WTC11 (cell line): Measurements from ENCODE around the gene SYTL1. TPM values are rescaled to one million over a fixed set of nuclear protein-coding genes. Genes with fewer than 3 reads are reported as not detected.

Source experiments
- ATAC-seq: fragments of 200-7000 bp; cut with Tn5 transposase; 2 replicates; pipeline ENCODE4 v1.10.0; 2021; ENCODE audit warnings: mild to moderate bottlenecking, moderate library complexity
- CTCF ChIA-PET: fragments of 300-600 bp; sonication (Branson Sonifier 250); formaldehyde crosslinking; loops from one replicate; lab custom pipeline; 2021; ENCODE audit warnings: antibody characterized with exemption; lab: Charles Lee
- POLR2A ChIA-PET: fragments of 350-600 bp; sonication (Branson Sonifier 250); formaldehyde crosslinking; loops from one replicate; lab custom pipeline; 2021; ENCODE audit warnings: antibody characterized with exemption; lab: Charles Lee
- DNase-seq: peaks from one replicate; pipeline ENCODE4 v3.0.0; 2021; ENCODE audit warnings: low spot score
- H3K27ac Mint-ChIP-seq: 2 replicates; pipeline ENCODE4 v1.8.0; 2021; ENCODE audit warnings: mixed read lengths
- H3K27me3 Mint-ChIP-seq: 2 replicates; pipeline ENCODE4 v1.8.0; 2021; ENCODE audit warnings: low read depth, mild to moderate bottlenecking, moderate library complexity, mixed read lengths
- H3K36me3 Mint-ChIP-seq: 2 replicates; pipeline ENCODE4 v1.8.0; 2021; ENCODE audit warnings: mixed read lengths
- H3K4me1 Mint-ChIP-seq: 2 replicates; pipeline ENCODE4 v1.8.0; 2022; ENCODE audit warnings: mixed read lengths
- H3K4me3 Mint-ChIP-seq: 2 replicates; pipeline ENCODE4 v1.8.0; 2021; ENCODE audit warnings: mild to moderate bottlenecking, moderate library complexity, mixed read lengths
- H3K9me3 Mint-ChIP-seq: 2 replicates; pipeline ENCODE4 v1.8.0; 2021; ENCODE audit warnings: mixed read lengths
- FOXJ3 ChIP-seq: sonication (generic); formaldehyde crosslinking; IDR thresholded peaks from 2 replicates; pipeline ENCODE4 v1.9.0; 2021; ENCODE audit warnings: missing genetic modification reagents, mild to moderate bottlenecking, borderline replicate concordance
- FOXP1 ChIP-seq: sonication (generic); formaldehyde crosslinking; IDR thresholded peaks from 2 replicates; pipeline ENCODE4 v1.8.0; 2022; ENCODE audit warnings: missing genetic modification reagents, mild to moderate bottlenecking, moderate library complexity, borderline replicate concordance
- HMGA2 ChIP-seq: fragments of 250-450 bp; sonication (Bioruptor Pico); IDR thresholded peaks from 2 replicates; pipeline ENCODE4 v1.4.0; 2021; ENCODE audit warnings: mild to moderate bottlenecking, moderate library complexity
- IRF2 ChIP-seq: sonication (generic); formaldehyde crosslinking; IDR thresholded peaks from 2 replicates; pipeline ENCODE4 v1.8.0; 2022; ENCODE audit warnings: low read depth, missing genetic modification reagents, borderline replicate concordance
- JUN ChIP-seq: sonication (generic); formaldehyde crosslinking; IDR thresholded peaks from 2 replicates; pipeline ENCODE4 v1.8.0; 2023; ENCODE audit warnings: mild to moderate bottlenecking, missing genetic modification reagents
- KAT7 ChIP-seq: sonication (generic); formaldehyde crosslinking; IDR thresholded peaks from 2 replicates; pipeline ENCODE4 v1.8.1; 2023; ENCODE audit warnings: missing genetic modification reagents, mild to moderate bottlenecking, borderline replicate concordance
- MAX ChIP-seq: sonication (generic); formaldehyde crosslinking; IDR thresholded peaks from 2 replicates; pipeline ENCODE4 v1.8.0; 2022; ENCODE audit warnings: mild to moderate bottlenecking, missing genetic modification reagents
- MLX ChIP-seq: sonication (generic); formaldehyde crosslinking; IDR thresholded peaks from 2 replicates; pipeline ENCODE4 v1.8.1; 2023; ENCODE audit warnings: mild to moderate bottlenecking, missing genetic modification reagents, moderate library complexity
- MXD4 ChIP-seq: fragments of 250-450 bp; sonication (Bioruptor Pico); IDR thresholded peaks from 2 replicates; pipeline ENCODE4 v1.8.0; 2021; ENCODE audit warnings: mild to moderate bottlenecking, moderate library complexity, borderline replicate concordance
- NFE2L1 ChIP-seq: sonication (generic); formaldehyde crosslinking; IDR thresholded peaks from 2 replicates; pipeline ENCODE4 v1.8.1; 2023; ENCODE audit warnings: missing genetic modification reagents
- RORB ChIP-seq: fragments of 250-450 bp; sonication (Bioruptor Pico); IDR thresholded peaks from 2 replicates; pipeline ENCODE4 v1.9.0; 2021; ENCODE audit warnings: mild to moderate bottlenecking
- TEAD1 ChIP-seq: sonication (generic); formaldehyde crosslinking; IDR thresholded peaks from 2 replicates; pipeline ENCODE4 v1.8.0; 2022; ENCODE audit warnings: mild to moderate bottlenecking, missing genetic modification reagents
- ZNF121 ChIP-seq: sonication (generic); formaldehyde crosslinking; IDR thresholded peaks from 2 replicates; pipeline ENCODE4 v1.8.0; 2023; ENCODE audit warnings: missing genetic modification reagents
- ZNF219 ChIP-seq: sonication (generic); formaldehyde crosslinking; IDR thresholded peaks from 2 replicates; pipeline ENCODE4 v1.8.0; 2023; ENCODE audit warnings: missing genetic modification reagents, mild to moderate bottlenecking, borderline replicate concordance
- ZNF232 ChIP-seq: sonication (generic); formaldehyde crosslinking; IDR thresholded peaks from 2 replicates; pipeline ENCODE4 v1.8.0; 2022; ENCODE audit warnings: mild to moderate bottlenecking, missing genetic modification reagents
- ZNF317 ChIP-seq: sonication (generic); formaldehyde crosslinking; IDR thresholded peaks from 2 replicates; pipeline ENCODE4 v1.8.1; 2023; ENCODE audit warnings: low read depth, mild to moderate bottlenecking, moderate library complexity, missing genetic modification reagents, borderline replicate concordance
- ZNF396 ChIP-seq: fragments of 250-450 bp; sonication (Bioruptor Pico); IDR thresholded peaks from 2 replicates; pipeline ENCODE4 v1.8.0; 2021; ENCODE audit warnings: mild to moderate bottlenecking, moderate library complexity, borderline replicate concordance
- ZNF423 ChIP-seq: fragments of 250-450 bp; sonication (Bioruptor Pico); IDR thresholded peaks from 2 replicates; pipeline ENCODE4 v2.1.2; 2022; ENCODE audit warnings: mild to moderate bottlenecking, moderate library complexity
- ZNF671 ChIP-seq: fragments of 250-450 bp; sonication (Bioruptor Pico); IDR thresholded peaks from 2 replicates; pipeline ENCODE4 v1.8.0; 2021; ENCODE audit warnings: mild to moderate bottlenecking
- total RNA-seq: library from RNA; stranded (reverse); gene quantifications from 3 replicates; pipeline ENCODE4 v1.2.3, GENCODE V29; 2021
- TF ChIP-seq, protein P1 (sequence below): sonication (generic); formaldehyde crosslinking; IDR thresholded peaks from 2 replicates; pipeline ENCODE4 v1.8.0; 2023; ENCODE audit warnings: missing genetic modification reagents, mild to moderate bottlenecking, borderline replicate concordance
- TF ChIP-seq, protein P2 (sequence below): sonication (generic); formaldehyde crosslinking; IDR thresholded peaks from 2 replicates; pipeline ENCODE4 v1.8.0; 2022; ENCODE audit warnings: missing genetic modification reagents
- TF ChIP-seq, protein P3 (sequence below): fragments of 250-450 bp; sonication (Bioruptor Pico); IDR thresholded peaks from 2 replicates; pipeline ENCODE4 v1.9.0; 2021; ENCODE audit warnings: mild to moderate bottlenecking

The SYTL1 gene
- total RNA-seq, 1 experiment from 2014 or later = 18.0 TPM

- DNase-seq = no peak
- Mint-ChIP-seq H3K36me3 (no peaks in the 10 kb centered on the region), H3K4me1 (peaks cover 4% of the 10 kb centered on the region; the same call in 1 of the 2 replicates), H3K27ac (no peak overlapping the region), H3K4me3 (no peak overlapping the region), H3K9me3 (no peaks in the 10 kb centered on the region), H3K27me3 (peaks cover 21% of the 10 kb centered on the region)
- TF ChIP-seq NFE2L1 (CRISPR knock-in tag) = no peak
- TF ChIP-seq ZNF396 (CRISPR knock-in tag) = no peak
- TF ChIP-seq MXD4 (CRISPR knock-in tag) = no peak
- no peak for TF ChIP-seq ZNF671
- no peak for TF ChIP-seq TEAD1 (CRISPR knock-in tag)
- no peak for TF ChIP-seq ZNF232 (CRISPR knock-in tag)
- TF ChIP-seq ZNF317 (CRISPR knock-in tag) = no peak
- no peak for TF ChIP-seq JUN (CRISPR knock-in tag)
- no peak for TF ChIP-seq ZNF423
- TF ChIP-seq FOXP1 (CRISPR knock-in tag) = no peak
- TF ChIP-seq IRF2 (CRISPR knock-in tag) = no peak
- TF ChIP-seq, protein P1, sequence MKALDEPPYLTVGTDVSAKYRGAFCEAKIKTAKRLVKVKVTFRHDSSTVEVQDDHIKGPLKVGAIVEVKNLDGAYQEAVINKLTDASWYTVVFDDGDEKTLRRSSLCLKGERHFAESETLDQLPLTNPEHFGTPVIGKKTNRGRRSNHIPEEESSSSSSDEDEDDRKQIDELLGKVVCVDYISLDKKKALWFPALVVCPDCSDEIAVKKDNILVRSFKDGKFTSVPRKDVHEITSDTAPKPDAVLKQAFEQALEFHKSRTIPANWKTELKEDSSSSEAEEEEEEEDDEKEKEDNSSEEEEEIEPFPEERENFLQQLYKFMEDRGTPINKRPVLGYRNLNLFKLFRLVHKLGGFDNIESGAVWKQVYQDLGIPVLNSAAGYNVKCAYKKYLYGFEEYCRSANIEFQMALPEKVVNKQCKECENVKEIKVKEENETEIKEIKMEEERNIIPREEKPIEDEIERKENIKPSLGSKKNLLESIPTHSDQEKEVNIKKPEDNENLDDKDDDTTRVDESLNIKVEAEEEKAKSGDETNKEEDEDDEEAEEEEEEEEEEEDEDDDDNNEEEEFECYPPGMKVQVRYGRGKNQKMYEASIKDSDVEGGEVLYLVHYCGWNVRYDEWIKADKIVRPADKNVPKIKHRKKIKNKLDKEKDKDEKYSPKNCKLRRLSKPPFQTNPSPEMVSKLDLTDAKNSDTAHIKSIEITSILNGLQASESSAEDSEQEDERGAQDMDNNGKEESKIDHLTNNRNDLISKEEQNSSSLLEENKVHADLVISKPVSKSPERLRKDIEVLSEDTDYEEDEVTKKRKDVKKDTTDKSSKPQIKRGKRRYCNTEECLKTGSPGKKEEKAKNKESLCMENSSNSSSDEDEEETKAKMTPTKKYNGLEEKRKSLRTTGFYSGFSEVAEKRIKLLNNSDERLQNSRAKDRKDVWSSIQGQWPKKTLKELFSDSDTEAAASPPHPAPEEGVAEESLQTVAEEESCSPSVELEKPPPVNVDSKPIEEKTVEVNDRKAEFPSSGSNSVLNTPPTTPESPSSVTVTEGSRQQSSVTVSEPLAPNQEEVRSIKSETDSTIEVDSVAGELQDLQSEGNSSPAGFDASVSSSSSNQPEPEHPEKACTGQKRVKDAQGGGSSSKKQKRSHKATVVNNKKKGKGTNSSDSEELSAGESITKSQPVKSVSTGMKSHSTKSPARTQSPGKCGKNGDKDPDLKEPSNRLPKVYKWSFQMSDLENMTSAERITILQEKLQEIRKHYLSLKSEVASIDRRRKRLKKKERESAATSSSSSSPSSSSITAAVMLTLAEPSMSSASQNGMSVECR = no peak
- no peak for TF ChIP-seq HMGA2 (CRISPR knock-in tag)
- no peak for TF ChIP-seq FOXJ3
- TF ChIP-seq ZNF219 (CRISPR knock-in tag) = no peak
- TF ChIP-seq ZNF121 (CRISPR knock-in tag) = no peak
- no peak for TF ChIP-seq MAX (CRISPR knock-in tag)
- TF ChIP-seq RORB (CRISPR knock-in tag) = no peak
- POLR2A ChIA-PET = interaction anchor here (0.9 kb wide), 1 partner anchor 13 kb away, joined by 3 read pairs; no protein-coding TSS in a partner anchor
- CTCF ChIA-PET = interaction anchor here (1.0 to 13.1 kb wide), 3 partner anchors 12 to 81 kb away, joined by 3 to 260 read pairs (median 4); partner anchors contain the start of gene MAP3K6
- ATAC-seq = no peak
Observed at GRCh38 chr1:27379564-27380122, 37.8 kb downstream of the SYTL1 start.

DNA sequence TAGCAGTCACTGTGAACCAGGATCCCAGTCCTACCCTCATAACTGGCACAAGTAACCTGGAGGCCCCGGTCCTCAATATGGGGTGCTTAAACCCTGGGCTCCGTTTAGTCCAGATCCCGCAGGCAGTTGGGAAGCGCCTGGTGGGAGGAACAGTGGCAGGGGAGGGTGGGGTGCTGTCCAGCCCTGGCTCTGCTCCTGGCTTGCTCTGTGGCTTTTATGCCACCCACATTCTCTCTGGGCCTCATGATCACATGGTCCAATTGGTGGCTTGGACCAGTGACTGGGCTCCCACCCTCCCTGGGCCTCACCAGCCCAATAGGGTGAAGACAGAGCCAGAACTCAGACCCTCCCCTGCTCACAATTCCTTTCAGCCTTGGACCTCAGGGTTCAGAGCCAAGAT is 38.4 kb downstream of the SYTL1 start:
- Mint-ChIP-seq H3K27ac (no peak overlapping the region), H3K4me1 (peaks cover 4% of the 10 kb centered on the region; the same call in 1 of the 2 replicates), H3K27me3 (peaks cover 21% of the 10 kb centered on the region), H3K4me3 (no peak overlapping the region), H3K36me3 (no peaks in the 10 kb centered on the region), H3K9me3 (no peaks in the 10 kb centered on the region)
- no peak for ATAC-seq
- POLR2A ChIA-PET = no interaction called here
- no peak for DNase-seq
- CTCF ChIA-PET = interaction anchor here (13.1 kb wide), 1 partner anchor 82 kb away, joined by 260 read pairs; no protein-coding TSS in a partner anchor
- no peak for TF ChIP-seq FOXJ3
- no peak for TF ChIP-seq KAT7
- TF ChIP-seq, protein P2, sequence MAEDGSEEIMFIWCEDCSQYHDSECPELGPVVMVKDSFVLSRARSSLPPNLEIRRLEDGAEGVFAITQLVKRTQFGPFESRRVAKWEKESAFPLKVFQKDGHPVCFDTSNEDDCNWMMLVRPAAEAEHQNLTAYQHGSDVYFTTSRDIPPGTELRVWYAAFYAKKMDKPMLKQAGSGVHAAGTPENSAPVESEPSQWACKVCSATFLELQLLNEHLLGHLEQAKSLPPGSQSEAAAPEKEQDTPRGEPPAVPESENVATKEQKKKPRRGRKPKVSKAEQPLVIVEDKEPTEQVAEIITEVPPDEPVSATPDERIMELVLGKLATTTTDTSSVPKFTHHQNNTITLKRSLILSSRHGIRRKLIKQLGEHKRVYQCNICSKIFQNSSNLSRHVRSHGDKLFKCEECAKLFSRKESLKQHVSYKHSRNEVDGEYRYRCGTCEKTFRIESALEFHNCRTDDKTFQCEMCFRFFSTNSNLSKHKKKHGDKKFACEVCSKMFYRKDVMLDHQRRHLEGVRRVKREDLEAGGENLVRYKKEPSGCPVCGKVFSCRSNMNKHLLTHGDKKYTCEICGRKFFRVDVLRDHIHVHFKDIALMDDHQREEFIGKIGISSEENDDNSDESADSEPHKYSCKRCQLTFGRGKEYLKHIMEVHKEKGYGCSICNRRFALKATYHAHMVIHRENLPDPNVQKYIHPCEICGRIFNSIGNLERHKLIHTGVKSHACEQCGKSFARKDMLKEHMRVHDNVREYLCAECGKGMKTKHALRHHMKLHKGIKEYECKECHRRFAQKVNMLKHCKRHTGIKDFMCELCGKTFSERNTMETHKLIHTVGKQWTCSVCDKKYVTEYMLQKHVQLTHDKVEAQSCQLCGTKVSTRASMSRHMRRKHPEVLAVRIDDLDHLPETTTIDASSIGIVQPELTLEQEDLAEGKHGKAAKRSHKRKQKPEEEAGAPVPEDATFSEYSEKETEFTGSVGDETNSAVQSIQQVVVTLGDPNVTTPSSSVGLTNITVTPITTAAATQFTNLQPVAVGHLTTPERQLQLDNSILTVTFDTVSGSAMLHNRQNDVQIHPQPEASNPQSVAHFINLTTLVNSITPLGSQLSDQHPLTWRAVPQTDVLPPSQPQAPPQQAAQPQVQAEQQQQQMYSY (CRISPR knock-in tag) = no peak
- no peak for TF ChIP-seq MLX
- no peak for TF ChIP-seq MAX (CRISPR knock-in tag)
- TF ChIP-seq, protein P3, sequence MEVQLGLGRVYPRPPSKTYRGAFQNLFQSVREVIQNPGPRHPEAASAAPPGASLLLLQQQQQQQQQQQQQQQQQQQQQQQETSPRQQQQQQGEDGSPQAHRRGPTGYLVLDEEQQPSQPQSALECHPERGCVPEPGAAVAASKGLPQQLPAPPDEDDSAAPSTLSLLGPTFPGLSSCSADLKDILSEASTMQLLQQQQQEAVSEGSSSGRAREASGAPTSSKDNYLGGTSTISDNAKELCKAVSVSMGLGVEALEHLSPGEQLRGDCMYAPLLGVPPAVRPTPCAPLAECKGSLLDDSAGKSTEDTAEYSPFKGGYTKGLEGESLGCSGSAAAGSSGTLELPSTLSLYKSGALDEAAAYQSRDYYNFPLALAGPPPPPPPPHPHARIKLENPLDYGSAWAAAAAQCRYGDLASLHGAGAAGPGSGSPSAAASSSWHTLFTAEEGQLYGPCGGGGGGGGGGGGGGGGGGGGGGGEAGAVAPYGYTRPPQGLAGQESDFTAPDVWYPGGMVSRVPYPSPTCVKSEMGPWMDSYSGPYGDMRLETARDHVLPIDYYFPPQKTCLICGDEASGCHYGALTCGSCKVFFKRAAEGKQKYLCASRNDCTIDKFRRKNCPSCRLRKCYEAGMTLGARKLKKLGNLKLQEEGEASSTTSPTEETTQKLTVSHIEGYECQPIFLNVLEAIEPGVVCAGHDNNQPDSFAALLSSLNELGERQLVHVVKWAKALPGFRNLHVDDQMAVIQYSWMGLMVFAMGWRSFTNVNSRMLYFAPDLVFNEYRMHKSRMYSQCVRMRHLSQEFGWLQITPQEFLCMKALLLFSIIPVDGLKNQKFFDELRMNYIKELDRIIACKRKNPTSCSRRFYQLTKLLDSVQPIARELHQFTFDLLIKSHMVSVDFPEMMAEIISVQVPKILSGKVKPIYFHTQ = no peak
